Activated CD4-positive, alpha-beta T cell treated with anti-CD3 and anti-CD28 coated beads, Interleukin-2, amount 50 U/mL, for 16 hours (primary cell): ENCODE measurements around the gene CCDC152.

Experiments
- DNase-seq: peaks from one replicate; pipeline ENCODE4 v3.0.0-alpha.2; 2020

CCDC152 gene

GRCh38 chr5:42784132-42784531 is 27.5 kb downstream of the CCDC152 start:
- DNase-seq, result no peak

DNA sequence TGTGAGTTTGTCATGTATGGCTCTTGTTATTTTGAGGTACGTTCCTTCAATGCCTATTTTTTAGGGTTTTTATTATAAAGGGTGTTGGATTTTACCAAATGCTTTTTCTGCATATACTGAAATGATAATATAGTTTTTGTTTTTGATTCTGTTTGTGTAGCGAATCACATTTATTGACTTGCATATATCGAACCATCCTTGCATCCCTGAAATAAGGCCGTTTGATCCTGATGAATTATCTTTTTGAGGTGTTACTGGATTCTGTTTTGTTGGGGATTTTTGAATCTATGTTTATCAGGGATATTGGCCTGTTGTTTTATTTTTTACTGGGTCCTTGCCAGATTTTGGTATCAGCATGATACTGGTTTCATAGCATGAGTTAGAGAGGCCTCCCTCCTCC is 29.1 kb downstream of the CCDC152 start:
- no peak for DNase-seq

DNA sequence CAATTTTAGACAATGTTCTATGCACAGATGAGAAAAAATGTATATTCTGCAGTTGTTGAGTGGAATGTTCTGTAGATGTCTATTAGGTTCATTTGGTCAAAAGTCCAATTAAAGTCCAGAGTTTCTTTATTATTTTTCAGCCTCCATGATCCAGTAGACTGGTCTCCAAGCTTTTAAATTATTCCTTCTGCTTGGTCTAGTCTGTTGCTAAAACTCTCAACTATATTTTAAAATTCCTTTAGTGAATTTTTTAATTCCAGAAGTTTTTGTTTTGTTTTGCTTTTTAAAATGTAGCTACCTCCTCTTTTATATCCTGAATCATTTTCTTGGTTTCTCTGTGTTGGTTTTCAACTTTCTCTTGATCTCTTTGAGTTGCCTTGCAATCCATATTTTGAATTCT is 30.5 kb downstream of the CCDC152 start:
- DNase-seq, result no peak

DNA sequence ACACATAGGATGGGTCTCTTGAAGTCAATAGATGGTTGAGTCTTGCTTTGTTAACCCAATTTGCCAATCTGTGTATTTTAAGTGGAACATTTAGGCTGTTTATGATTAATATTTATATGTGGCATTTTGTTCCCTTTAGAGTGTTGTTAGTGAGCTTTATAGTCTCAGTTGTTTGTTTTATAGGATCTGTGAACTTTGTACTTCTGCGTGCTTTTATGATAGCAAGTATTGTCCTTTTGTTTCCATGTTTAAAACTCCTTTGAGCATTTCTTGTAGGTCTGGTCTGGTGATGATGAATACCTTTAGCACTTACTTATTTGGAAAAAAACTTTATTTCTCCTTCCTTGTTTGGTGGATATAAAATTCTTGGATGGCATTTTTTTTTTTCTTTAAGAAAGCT is 31.2 kb downstream of the CCDC152 start:
- DNase-seq, result no peak

DNA sequence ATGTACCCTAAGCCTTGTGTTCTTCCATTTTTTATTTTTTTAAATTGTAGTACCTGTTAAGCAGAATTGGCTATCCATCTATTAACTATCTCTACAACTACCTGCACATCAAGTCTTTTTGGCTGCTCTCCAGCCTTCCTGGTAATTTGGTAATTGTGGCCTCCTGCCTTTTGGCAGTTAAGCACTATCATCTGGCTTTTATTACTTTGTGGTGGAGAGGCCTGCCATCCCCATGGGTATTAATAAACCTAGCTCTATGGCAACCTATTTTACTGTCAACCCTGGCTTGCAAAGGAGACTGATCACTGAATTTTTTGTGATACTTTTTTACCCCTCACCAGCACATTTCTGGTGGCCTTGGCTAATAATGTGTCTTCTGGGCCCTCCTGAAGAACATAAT is 34.5 kb downstream of the CCDC152 start:
- DNase-seq, result no peak

GRCh38 chr5:42798284-42799240 is 41.9 kb downstream of the CCDC152 start:
- no peak for DNase-seq

DNA sequence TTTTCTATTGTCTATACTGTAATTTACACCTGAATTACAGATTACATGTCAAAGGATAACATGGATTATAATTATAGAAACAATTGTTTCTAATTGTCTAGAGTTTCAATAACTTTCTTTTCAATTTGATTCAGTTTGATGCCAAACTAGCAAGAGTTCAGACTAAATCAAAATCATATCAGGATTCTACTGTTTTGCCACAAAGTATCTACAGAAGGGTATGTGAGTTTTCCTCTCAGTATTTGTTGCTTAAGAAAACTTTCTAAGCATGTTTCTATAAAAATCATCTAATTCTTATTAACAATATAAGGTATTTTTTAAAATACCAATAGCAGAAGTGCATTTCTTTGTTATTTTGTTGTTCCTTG is 42.6 kb downstream of the CCDC152 start:
- no peak for DNase-seq

- no peak for DNase-seq
Measured at GRCh38 chr5:42799668-42800114, 43.1 kb downstream of the CCDC152 start.

DNA sequence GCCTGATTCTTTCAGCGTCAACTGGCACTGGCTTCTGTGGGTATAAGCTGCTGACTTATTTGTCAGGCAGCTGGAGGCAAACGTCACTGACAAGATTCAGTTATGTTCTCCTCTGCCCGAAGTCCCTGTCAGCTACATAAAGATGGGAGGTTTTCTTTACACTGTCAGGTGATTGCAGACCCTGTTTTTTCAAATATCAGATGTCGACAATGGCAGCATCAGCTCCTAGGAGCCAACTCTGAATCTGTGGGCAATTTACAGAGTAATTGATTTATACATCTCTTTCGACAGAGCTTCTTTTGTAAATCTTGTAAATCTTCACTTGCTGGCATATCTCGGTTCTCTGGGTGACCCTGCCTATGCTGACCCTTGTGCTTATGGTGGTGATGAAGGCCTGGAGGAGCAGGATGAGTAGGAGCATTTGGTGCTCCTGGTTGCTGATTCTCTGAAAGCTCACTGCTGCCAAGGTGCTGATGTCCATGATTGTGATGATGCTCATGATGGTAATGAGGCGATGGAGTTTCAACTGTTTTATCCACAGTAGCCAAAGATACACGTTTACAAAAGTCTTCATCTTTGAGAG is 44.2 kb downstream of the CCDC152 start:
- DNase-seq, result no peak

- DNase-seq, result no peak
Measured at GRCh38 chr5:42801516-42802166, 45.0 kb downstream of the CCDC152 start.

DNA sequence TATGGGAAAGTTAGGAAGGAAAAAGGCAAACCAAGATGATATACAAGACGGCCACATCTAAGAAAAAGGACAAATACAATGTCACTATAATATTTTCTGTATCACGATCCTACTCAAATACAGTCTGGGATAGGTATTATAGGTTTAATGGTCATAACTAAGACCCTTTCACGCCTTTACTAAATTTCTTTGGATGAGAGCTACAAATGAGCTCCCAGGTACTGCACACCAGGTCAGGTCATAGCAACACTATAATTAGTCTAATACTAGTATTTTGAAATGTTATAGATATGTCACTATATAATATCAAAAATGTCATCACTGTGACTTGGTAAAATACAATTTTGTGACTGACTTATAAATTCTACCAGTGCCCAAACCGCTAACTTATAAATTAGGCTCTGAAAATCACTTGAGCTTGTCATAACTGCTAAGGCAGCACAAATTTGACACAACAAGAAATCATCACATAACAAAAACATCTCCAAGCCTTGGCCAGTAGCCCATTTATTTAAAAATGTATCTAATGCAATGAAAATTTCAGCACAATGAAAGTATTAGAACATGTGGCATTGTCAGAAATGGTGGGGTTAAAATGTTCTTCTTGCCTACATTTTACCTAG is 48.2 kb downstream of the CCDC152 start:
- DNase-seq, result no peak

DNA sequence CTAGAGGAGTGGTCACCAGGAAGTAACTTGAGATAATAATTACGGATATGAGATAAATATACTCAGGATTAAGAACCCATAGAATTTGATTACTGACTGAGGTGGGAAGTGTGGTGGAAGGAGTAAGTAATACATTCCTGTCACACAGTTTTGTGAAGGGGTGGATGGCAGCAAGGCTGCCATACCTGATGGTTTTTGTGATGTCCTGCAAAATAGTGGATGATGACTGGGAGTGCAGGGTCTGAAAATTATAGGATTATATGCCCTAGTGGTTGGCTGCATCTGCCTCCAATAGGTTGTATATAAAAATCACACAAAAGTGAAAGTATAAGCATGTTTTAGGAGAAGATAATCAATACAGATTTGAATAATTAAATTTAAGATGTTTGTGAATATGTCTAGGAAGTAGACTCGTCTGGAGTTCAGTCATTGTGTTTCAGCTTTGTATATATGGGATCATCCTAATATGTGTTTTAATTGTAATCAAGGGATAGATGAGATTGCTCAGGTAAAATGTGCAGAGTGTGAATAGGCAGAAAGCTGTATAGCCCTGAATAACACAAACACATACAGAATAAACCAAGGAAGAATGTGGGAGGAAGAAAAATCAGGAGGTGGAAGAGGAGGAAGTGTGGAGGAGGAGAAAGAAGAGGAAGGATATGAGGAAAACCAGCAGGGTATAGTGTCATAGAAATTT is 49.5 kb downstream of the CCDC152 start:
- DNase-seq, result no peak

GRCh38 chr5:42806701-42807262 is 50.2 kb downstream of the CCDC152 start:
- no peak for DNase-seq

DNA sequence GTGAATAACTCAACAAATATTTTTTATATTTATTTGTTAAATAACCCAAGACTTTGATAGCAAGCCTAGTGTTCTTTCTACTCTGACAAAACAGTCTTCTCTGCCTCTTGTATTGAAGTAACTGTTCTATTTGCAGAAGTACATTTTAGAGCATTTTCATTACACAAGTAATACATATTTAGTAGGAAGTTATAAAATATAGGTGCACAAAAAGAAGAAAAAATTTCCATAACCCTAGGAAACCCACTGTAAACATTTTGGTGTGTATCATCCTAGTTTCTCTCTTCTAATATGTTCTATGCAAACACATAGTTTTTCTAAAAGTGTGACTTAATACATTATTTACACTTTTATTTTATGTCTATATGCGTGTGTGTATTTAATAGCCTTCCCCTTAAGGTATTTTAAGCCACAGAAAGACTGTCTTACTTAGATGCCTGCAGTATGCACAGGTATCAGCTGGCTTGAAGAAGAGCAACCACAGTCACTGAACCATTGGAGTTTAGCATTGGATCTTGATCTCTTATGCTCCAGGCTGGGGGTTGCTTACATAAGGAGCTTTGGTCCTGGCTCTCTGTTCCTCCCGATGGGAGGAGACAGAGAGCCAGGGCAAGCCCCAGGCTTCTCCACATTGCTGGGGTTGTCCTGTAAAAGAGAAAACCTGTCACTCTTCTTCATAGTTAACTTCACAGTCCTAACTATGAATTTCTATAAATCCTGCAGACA is 51.3 kb downstream of the CCDC152 start:
- no peak for DNase-seq

DNA sequence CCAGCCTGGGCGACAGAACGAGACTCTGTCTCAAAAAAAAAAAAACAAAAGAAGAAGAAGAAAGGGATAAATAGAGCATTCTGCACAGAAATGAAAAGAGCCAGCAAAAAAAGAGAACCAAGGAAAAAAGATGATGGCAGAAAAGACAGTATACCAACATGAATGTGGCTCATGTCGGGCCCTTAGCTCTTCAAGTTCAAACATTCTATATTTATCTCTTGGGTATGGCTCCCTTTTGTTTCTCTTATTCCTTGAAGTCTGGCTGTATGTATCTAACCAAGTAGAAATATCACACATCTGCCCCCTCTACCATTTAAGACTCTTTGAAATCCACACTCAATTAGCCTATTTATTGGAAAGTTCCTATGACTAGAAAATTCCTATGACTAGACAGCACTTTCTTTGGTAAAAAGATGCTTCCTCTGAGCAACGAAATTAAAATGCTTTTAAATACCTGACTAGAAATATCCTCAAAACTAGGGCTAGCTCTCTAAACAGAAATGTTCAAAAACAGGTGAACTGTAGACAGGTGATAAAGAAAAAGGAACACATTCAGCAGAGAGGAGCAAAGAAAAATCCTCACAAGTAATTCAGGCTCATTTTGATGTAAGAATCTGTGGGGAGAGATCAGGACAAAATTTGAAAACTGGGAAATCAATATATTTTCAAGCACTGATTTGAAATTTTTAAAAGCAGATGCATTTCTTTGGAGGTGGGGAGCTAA is 52.4 kb downstream of the CCDC152 start:
- no peak for DNase-seq

DNA sequence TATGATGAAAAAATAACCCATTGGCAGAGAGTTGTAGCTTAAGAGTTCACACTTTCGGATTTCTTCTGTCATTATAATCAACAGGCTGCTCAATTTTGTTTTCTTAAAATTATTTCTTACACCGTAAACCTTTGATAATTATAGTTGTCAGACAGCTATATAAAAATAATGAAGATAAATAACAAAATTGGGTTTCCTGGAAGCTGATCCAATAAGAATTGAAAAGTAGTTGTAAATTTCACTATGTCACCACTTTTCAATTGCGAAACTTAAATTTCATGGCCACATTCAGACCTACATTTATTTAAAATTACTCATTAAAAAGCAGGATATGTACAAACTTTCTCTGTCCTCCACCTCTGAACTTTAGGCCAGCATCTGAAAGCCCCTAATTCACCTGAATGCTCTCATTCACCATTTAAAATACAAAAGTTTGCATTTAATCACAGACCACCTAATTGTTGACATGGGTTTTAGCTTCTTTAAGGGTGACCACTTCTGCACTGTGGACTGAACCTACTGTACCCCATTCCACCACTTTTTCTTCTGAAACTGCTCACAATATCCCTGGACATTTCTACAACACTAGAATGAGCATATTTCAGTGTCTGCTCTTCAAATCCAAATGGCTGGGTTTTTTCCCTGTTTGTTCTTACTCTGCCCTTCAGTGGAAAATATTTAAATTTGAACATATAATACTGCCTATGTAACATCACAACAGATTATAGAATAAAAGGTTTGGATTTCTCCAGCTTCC is 54.4 kb downstream of the CCDC152 start:
- no peak for DNase-seq

DNA sequence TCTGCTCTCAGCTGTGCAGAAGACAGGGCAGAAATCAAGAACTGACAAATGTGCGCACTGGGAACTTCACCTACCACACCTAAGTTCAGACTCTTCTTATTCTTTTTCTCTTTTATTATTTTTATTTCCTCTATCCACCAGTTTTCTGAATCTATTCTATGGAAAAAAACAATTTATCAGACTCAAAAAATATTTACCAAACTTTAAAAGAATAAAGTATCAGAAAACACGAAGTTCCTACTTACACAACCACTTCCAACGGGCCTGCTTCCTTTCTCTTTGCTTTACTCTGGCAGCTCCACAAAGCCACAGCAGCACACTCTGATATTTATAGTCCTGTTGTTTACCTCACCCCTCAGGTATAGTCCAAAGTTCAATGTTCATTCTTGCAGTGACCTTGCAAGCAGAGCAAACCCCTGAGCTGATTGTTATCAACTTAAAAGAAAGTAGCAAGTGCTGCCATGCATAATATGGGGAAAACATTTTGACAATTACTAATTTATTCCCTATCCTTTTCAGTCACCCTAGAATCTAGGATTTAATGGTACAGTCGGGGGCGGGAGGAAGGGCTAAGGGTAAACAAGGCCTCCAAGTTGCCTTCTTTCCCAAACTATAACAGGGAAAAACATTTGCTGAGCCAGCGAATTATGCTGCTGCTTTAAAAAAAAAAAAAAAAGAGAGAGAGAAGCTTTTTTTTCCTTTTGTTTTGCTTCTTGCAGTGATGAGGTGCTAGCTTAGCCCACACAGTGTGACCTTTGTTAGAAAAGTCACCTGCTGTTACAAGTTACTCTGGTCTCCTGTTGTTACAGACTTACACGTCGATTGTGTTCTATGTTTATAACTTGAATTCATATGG is 55.2 kb downstream of the CCDC152 start, which contains the start of gene SELENOP:
SELENOP (minus strand) TSS at position 302 of the 856 bp plus-strand sequence. CDS start 3,539 bp downstream, outside the sequence.
- no peak for DNase-seq

GRCh38 chr5:42812620-42813019 is 56.0 kb downstream of the CCDC152 start:
- DNase-seq, result no peak

DNA sequence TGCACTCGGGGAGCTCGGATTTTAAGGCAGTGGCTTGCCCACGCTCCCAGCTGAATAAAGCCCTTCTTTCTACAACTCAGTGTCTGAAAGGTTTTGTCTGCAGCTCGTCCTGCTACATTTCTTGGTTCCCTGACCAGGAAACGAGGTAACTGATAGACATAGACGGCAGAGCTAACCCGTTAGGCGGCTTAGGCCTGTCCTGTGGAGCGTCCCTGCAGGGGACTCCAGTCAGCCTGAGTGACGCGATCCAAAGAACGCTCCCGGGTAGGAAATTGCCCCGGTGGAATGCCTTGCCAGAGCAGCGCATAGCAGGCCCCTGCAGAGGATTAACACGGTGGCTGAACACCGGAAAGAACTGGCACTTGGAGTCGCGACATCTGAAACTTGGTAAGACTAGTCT is 56.9 kb downstream of the CCDC152 start:
- DNase-seq, result no peak
